ENCODE data around the gene CAMK2N1. TPM values are rescaled to one million over a fixed set of nuclear protein-coding genes. Genes with fewer than 3 reads are reported as not detected.

CAMK2N1 gene
- total and polyA plus RNA-seq, 2 experiments from 2014 or later = 0.52 to 2.9 TPM

- TF ChIP-seq, protein P1, sequence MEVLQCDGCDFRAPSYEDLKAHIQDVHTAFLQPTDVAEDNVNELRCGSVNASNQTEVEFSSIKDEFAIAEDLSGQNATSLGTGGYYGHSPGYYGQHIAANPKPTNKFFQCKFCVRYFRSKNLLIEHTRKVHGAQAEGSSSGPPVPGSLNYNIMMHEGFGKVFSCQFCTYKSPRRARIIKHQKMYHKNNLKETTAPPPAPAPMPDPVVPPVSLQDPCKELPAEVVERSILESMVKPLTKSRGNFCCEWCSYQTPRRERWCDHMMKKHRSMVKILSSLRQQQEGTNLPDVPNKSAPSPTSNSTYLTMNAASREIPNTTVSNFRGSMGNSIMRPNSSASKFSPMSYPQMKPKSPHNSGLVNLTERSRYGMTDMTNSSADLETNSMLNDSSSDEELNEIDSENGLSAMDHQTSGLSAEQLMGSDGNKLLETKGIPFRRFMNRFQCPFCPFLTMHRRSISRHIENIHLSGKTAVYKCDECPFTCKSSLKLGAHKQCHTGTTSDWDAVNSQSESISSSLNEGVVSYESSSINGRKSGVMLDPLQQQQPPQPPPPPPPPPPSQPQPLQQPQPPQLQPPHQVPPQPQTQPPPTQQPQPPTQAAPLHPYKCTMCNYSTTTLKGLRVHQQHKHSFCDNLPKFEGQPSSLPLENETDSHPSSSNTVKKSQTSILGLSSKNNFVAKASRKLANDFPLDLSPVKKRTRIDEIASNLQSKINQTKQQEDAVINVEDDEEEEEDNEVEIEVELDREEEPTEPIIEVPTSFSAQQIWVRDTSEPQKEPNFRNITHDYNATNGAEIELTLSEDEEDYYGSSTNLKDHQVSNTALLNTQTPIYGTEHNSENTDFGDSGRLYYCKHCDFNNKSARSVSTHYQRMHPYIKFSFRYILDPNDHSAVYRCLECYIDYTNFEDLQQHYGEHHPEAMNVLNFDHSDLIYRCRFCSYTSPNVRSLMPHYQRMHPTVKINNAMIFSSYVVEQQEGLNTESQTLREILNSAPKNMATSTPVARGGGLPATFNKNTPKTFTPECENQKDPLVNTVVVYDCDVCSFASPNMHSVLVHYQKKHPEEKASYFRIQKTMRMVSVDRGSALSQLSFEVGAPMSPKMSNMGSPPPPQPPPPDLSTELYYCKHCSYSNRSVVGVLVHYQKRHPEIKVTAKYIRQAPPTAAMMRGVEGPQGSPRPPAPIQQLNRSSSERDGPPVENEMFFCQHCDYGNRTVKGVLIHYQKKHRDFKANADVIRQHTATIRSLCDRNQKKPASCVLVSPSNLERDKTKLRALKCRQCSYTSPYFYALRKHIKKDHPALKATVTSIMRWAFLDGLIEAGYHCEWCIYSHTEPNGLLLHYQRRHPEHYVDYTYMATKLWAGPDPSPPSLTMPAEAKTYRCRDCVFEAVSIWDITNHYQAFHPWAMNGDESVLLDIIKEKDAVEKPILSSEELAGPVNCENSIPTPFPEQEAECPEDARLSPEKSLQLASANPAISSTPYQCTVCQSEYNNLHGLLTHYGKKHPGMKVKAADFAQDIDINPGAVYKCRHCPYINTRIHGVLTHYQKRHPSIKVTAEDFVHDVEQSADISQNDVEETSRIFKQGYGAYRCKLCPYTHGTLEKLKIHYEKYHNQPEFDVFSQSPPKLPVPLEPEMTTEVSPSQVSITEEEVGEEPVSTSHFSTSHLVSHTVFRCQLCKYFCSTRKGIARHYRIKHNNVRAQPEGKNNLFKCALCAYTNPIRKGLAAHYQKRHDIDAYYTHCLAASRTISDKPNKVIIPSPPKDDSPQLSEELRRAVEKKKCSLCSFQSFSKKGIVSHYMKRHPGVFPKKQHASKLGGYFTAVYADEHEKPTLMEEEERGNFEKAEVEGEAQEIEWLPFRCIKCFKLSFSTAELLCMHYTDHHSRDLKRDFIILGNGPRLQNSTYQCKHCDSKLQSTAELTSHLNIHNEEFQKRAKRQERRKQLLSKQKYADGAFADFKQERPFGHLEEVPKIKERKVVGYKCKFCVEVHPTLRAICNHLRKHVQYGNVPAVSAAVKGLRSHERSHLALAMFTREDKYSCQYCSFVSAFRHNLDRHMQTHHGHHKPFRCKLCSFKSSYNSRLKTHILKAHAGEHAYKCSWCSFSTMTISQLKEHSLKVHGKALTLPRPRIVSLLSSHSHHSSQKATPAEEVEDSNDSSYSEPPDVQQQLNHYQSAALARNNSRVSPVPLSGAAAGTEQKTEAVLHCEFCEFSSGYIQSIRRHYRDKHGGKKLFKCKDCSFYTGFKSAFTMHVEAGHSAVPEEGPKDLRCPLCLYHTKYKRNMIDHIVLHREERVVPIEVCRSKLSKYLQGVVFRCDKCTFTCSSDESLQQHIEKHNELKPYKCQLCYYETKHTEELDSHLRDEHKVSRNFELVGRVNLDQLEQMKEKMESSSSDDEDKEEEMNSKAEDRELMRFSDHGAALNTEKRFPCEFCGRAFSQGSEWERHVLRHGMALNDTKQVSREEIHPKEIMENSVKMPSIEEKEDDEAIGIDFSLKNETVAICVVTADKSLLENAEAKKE (CRISPR knock-in tag; IDR thresholded peaks at IDR 0.05) = no peak
- TF ChIP-seq, protein P2, sequence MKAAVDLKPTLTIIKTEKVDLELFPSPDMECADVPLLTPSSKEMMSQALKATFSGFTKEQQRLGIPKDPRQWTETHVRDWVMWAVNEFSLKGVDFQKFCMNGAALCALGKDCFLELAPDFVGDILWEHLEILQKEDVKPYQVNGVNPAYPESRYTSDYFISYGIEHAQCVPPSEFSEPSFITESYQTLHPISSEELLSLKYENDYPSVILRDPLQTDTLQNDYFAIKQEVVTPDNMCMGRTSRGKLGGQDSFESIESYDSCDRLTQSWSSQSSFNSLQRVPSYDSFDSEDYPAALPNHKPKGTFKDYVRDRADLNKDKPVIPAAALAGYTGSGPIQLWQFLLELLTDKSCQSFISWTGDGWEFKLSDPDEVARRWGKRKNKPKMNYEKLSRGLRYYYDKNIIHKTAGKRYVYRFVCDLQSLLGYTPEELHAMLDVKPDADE (IDR thresholded peaks at IDR 0.05) = no peak
Measured at GRCh38 chr1:20492751-20493150, 6.7 kb upstream of the CAMK2N1 start (continued).

- Mint-ChIP-seq H3K27me3 (ENCODE audit: insufficient read depth, low read depth, poor library complexity) (peaks cover 29% of the 10 kb centered on the region), H3K4me1 (peaks cover 30% of the 10 kb centered on the region)
- no peak for TF ChIP-seq ZNF331 (CRISPR knock-in tag; IDR thresholded peaks at IDR 0.05; ENCODE audit: low read depth)
- no peak for TF ChIP-seq CREB1 (CRISPR knock-in tag; IDR thresholded peaks at IDR 0.05; ENCODE audit: low read depth)
- 0 out of 4 replicates have a peak, but pooled peaks of 1 of the 2 experiments have one; percentile 9 for TF ChIP-seq CTCF (conservative IDR thresholded peaks at IDR 0.05; ENCODE audit: low read depth in 2 of 2)
Measured at GRCh38 chr1:20491866-20492265, 5.9 kb upstream of the CAMK2N1 start.

More at GRCh38 chr1:20491866-20492265, 5.9 kb upstream of the CAMK2N1 start:
- H3K79me2 ChIP-seq (replicated peaks; ENCODE audit: insufficient read depth) = no peaks in the 10 kb centered on the region
- no peak for DNase-seq (ENCODE audit: low spot score)
- H3K36me3 ChIP-seq (ENCODE audit: insufficient read depth) = no peaks in the 10 kb centered on the region
- Mint-ChIP-seq H3K36me3 (ENCODE audit: low read depth) (no peaks in the 10 kb centered on the region), H3K4me3 (no peak overlapping the region), H3K27ac (no peak overlapping the region), H3K9me3 (no peaks in the 10 kb centered on the region; the same call in 2 of the 3 replicates)
- H2AFZ ChIP-seq = no peak overlapping the region
- H3K27ac ChIP-seq (ENCODE audit: low read depth) = no peak overlapping the region
- no peak overlapping the region for H3K4me3 ChIP-seq
- no peak for ATAC-seq
- H3K4me2 ChIP-seq = no peak overlapping the region
- H3K9me2 ChIP-seq (ENCODE audit: insufficient read depth) = no peaks in the 10 kb centered on the region
- H4K20me1 ChIP-seq (replicated peaks; ENCODE audit: insufficient read depth) = no peaks in the 10 kb centered on the region
- H3F3A ChIP-seq (replicated peaks; ENCODE audit: low read depth) = 0 out of 2 replicates have a peak, but pooled peaks cover 9% of the 10 kb centered on the region
- H3K27me3 ChIP-seq (ENCODE audit: insufficient read depth) = peaks cover 37% of the 10 kb centered on the region
- H3K4me1 ChIP-seq (ENCODE audit: insufficient read depth) = peaks cover 25% of the 10 kb centered on the region; the same call in 1 of the 2 replicates

Data from GM23338 (cell line).